GM19099 (cell line): Measurements from ENCODE around the gene ITPRID1.

Source experiments
- POLR2A ChIP-seq: IDR thresholded peaks from 3 replicates; pipeline ENCODE4 v1.6.1; 2011; ENCODE audit warnings: low read depth; ENCODE audit not compliant: insufficient read length; ENCODE audit errors: extremely low read depth

ITPRID1 gene

GRCh38 chr7:31562002-31562401 is 48.1 kb downstream of the ITPRID1 start:
- no peak for TF ChIP-seq POLR2A

DNA sequence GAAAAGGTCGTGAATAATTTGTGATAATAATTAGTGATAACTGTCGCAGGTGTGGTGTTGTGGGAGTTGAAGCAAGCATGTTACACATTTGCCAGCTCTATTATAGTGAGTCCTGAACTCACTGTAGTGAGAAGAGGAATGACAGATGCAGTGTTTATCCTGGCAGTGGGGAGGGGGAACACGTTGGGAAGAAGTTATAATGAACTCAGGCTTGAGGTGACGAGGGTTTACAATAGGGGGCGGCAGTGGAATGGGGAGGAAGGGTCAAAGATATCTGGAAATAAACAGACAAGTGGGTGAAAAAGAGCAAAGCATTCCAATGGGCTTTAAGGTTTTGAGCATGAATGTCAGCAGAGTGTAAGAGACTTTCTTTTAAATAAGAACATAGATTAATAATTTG is 49.6 kb downstream of the ITPRID1 start:
- TF ChIP-seq POLR2A = no peak

DNA sequence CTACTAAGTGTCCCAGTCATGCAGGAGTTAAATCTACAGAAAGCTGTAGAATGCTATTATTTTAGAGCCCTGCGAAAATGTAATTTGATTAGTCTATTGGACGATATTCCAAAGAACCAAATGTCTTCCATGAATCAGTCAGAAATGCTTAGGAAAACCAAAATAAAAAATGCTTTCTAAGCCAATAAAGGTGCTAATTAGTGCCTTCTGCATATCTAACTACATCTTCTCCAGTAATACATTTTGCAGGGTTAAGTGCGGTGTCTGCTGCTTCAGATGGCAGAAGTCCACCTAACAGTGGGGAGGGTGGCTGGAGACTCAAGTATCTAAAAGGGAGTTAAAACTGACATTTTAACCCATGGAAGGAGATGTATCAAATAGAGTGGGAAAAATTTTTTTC is 50.1 kb downstream of the ITPRID1 start:
- TF ChIP-seq POLR2A = no peak

GRCh38 chr7:31564661-31565060 is 50.8 kb downstream of the ITPRID1 start:
- no peak for TF ChIP-seq POLR2A

DNA sequence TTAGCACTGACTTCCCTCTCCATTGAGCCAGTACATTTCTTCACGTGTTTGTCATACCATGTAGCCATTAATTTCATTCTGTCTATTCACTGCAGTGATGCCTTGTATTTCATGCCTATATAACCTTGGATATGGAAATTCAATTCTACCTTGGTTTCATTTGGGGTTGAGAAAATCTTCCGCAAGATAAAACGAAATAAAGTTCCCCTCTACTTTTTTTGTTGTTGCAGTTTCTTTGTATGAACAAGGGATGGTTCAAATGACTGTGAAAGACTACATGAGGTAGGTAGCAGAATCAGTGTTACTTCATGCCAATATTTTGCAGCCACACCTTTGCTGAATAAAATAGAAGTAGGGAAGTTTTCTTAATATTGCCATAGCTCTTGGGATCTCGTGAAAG is 55.6 kb downstream of the ITPRID1 start:
- no peak for TF ChIP-seq POLR2A

DNA sequence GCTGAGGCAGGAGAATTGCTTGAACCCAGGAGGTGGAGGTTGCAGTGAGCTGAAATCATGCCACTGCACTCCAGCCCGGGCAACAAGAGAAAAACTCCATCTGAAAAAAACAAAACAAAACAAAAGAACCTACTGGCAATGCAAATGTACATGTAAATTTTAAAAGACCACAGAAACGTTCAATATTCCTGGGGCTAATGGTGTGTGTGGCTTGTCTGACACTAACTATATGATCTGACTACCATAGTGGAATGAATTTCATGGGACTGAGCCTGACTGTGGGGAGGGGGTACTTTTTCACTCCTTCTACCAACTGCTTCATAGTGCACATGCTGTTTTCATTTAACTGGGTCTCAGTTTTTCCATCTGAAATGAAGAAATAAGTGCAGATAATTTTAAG is 69.6 kb downstream of the ITPRID1 start:
- no peak for TF ChIP-seq POLR2A

- TF ChIP-seq POLR2A = no peak
Observed at GRCh38 chr7:31583942-31584341, 70.1 kb downstream of the ITPRID1 start.

DNA sequence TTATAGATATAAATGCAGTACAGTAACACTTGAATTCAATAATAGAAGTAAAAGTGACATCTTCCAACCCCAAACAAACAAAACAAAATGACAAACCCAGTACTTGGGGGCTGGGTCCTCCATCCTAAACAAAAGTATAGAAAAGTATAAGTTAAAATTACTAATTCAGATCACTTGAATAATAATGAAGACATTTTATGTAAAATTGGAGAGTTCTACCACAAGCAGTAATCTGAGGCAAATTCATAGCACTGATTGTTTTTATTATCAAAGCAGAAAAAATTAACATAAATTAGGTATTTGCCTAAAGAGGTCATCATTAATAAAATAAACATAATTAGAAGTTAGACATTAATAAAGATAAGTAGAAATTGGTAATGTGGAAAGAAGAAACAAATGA is 81.5 kb downstream of the ITPRID1 start:
- TF ChIP-seq POLR2A = no peak

DNA sequence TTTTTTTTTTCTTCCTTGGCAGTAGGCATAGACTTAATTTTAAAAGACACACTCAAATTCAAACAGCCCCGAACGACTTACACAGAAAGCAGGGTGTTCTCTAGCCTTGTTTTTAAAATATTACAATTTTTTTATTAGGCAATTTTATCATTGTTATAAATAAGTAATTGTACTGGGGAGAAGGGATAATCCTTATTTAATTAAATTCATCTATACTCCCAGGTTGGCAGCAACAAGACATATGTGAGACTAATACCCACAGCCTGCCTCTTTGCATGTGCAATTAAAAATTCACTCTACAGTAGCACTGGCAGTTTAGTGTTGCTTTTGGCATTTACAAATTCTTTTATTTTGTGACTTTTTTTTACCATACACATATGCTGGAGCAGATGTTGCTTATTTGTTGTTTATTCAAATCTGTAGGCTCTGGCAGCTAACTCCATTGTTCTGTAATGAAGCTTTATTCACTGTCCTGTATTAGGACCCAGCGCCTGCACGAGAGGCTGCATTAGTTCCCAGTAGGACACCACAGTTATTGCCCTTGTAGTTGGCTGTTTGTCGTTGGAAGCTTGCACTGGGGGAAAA is 88.2 kb downstream of the ITPRID1 start:
- TF ChIP-seq POLR2A = no peak

- TF ChIP-seq POLR2A = no peak
Observed at GRCh38 chr7:31603046-31603445, 89.2 kb downstream of the ITPRID1 start.

DNA sequence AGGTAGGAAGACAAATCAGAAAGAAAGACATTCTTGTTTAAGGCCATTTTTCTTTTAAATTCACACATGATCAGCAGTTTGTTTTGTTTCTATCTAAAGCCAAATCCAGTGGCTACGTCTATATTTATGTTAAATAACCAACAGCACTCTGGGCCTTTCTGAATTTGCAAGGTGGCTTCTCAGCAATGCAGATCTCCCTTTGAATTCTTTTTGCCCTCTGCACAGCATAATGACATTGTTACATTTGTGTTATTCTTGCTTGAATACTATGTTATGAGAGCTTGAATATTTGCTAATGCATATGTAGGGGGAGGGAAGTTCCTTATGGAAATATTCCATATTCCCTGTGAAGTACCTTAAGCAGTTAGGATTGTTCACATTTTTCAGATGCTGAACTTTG is 99.7 kb downstream of the ITPRID1 start:
- no peak for TF ChIP-seq POLR2A

- TF ChIP-seq POLR2A = no peak
Observed at GRCh38 chr7:31633467-31633866, 119.6 kb downstream of the ITPRID1 start.

DNA sequence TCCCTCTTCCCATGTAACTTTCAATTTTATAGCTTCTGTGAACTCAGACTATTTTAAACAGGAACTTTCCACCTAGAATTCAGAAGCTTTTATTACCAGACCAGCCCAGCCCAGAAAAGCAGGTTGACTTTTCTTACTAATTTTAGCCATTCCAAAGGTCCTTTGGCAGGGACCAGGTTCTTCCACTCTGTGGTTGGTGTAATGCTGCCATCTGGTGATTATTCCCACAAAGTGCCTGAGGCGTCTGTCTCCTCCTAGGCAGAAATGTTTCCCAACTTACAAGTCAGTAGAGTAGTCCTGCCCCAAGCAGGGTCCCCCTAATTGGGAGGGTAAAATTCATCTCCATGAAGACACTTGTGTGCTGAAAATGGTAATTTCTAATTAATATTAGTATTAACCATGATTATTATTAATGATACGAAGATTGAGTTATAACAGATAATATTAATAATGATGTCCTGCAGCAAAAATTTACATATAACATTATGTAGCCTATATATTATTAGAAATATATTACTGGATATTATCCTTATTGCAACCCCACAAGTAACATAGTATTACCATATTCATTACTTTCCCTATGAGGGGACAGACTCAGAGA is 120.1 kb downstream of the ITPRID1 start:
- TF ChIP-seq POLR2A = no peak

DNA sequence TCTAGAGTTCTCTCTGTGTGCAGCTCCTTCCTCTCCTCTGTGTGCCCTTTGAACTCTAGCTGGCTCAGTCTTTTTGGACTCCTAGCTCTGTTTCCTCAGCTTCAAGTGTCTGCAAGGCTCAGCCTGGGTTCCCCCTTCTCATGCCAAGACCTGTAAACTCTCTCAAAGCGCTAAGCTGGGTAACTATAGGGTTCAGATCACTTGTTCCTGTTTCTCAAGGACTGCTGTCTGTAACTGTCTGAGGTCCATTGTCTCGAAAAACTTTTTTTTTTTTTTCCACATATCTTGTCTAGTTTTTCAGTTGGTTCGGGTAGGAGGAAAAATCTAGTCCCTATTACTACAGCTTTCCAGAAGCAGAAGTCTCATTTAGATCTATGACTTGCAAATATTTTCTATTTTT is 126.5 kb downstream of the ITPRID1 start:
- TF ChIP-seq POLR2A = no peak

DNA sequence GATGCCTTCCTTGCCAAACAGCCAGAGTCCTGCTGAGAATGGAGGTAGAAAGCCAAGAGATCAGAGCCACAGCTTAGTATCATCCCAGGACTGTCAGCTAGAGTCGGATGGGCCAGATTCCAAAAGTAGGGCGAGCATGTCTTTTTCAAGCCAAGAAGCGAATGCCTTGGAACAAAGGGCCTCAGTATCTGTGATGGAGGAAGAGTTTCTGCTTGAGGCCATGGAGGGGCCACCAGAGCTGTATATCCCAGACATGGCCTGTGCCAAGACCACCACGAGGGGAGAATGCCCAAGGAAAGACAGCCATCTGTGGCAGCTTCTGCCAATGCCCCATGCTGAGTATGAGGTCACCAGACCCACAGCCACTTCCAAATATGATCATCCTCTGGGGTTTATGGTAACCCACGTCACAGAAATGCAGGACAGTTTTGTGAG is 128.8 kb downstream of the ITPRID1 start:
- no peak for TF ChIP-seq POLR2A

DNA sequence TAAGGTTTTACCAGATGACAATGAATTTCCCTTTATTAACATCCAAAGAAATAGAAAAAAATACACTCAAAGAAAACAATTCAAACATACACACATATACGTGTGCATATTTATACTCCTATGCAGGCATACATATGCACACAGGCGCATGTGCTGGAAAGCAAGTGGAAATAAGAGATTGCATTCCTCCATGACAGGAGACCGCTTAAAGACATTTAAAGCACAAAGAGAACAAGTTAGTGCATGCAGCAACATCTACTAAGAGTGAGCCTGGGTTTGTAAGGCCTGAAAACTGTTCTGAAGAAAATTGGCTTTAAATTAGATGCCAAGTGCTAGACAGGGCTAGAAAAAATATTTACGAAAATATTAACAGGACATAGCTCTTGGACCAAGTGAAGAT is 133.1 kb downstream of the ITPRID1 start:
- TF ChIP-seq POLR2A = no peak

GRCh38 chr7:31647511-31647910 is 133.6 kb downstream of the ITPRID1 start:
- TF ChIP-seq POLR2A = no peak

DNA sequence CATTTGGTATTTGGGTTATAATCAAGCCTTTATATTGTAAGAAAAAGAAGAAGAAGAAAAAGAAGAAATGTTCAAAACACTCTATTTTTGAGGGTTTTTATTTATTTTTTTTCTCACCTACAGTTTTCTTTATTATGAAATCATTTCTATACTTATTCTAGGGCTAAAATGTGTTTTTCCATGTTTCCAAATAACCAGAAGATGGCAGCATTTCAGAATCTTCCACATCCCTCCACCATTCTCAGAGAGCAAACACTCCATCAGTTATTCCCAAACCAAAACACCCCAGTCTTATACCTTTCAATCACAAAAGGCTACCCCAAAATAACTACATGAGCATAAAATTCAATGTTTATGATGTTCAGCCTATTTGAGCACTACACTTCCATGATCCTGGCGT is 134.4 kb downstream of the ITPRID1 start:
- no peak for TF ChIP-seq POLR2A

- no peak for TF ChIP-seq POLR2A
Observed at GRCh38 chr7:31648880-31649279, 135.0 kb downstream of the ITPRID1 start.
